Activated effector memory CD4-positive, alpha-beta T cell treated with Interleukin-2 at 50 U/mL for 16 hours (primary cell): Measurements from ENCODE around the gene GGCT.
"Not testable (repeated sequence)": the region's sequence is repeated elsewhere in the genome, so short reads cannot be mapped to it uniquely, and the experiment has no call there.

Experiments
- DNase-seq: peaks from one replicate; pipeline ENCODE4 v3.0.0-alpha.2; 2020

The GGCT gene

DNA sequence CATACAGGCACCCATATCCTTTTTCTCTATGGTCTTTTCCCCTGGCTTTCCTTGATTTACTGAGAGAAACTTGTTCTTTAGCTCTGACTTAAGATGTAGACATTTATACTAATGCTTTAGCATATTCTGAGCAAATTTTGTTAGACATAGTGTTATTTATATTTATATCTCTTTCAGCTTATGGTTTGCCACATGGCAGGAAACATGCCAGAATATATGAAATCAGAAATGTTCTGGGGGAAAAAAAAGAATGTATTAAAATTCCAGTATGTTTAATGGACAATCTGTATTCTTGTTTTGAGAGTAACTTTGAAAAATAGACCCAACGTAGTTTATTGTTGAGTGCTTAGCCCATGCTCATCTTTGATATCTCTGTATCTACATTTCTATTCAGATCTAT lies 10.1 kb upstream of the GGCT start:
- DNase-seq, result no peak

GRCh38 chr7:30514177-30514576 lies 9.5 kb upstream of the GGCT start:
- DNase-seq, result no peak

GRCh38 chr7:30513762-30514161 lies 9.1 kb upstream of the GGCT start:
- no peak for DNase-seq

DNA sequence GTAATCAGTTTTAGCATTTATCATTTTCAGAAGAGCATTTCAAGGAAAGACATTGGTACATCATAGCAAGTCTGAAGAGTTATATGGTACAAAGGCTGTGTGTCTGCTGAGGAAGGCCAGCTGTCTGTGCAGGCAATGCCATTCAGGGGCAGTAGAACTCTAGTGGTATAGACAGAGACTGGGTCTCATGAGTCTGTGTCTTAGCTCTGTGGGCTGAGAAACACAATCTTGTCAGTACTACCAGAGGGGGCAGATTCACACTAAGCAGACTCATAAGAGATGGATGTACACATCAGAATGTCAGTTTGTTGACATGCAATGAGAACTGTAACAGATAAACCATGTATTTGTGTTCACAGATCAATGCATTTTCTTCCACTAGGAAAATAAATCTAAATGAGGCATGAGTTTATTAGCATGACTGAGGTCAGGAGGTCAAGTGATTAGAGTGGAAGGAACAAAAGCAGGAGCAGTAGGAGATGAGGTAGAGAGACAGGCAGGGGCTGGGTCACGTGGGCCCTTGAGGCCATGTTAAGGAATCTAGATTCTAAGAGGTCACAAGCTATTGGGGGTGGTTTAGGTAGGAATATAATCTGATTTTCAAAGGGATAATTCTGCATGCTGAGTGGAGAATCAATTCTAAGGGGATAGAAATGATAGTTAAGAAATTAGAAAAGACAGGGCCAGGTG lies 7.5 kb upstream of the GGCT start:
- DNase-seq, result no peak

- DNase-seq, result no peak
These were observed 6.9 kb upstream of the GGCT start for GRCh38 chr7:30511494-30511893.

GRCh38 chr7:30510124-30511075 lies 5.8 kb upstream of the GGCT start:
- DNase-seq, result no peak

GRCh38 chr7:30509171-30509857 lies 4.7 kb upstream of the GGCT start:
- DNase-seq, result not testable (repeated sequence)

- not testable (repeated sequence) for DNase-seq
These were observed 2.8 kb upstream of the GGCT start for GRCh38 chr7:30507346-30507900.

DNA sequence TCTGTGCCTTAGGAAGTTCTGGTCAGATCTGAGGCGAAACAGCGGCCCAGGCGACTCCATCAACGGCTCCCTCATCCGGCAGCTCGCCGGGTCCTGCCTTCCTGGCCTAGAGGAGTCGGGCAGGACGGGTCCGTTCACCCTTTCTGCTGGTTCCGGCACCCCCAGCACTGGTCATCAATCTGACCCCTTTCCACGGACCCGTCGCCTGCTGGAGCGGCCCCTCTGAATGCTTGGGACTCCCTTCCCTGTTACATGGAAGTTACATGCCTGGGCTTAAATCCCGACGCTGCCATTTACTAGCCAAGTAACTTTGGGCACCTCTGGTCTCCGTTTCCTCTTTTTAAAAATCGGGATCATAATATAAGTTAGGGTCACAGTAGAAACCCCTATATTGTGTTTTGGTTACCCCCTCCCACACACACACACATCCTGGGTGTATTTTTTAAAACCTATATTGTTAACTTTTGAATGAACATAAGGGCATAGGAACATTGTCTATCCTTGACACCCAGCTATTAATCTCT lies 607 bp upstream of the GGCT start:
- DNase-seq, result no peak

GRCh38 chr7:30503274-30504212 lies 1.1 kb downstream of the GGCT start:
- DNase-seq, result no peak

- no peak for DNase-seq
These were observed 2.0 kb downstream of the GGCT start for GRCh38 chr7:30502470-30503251.

- no peak for DNase-seq
These were observed 3.4 kb downstream of the GGCT start for GRCh38 chr7:30501264-30501663.

DNA sequence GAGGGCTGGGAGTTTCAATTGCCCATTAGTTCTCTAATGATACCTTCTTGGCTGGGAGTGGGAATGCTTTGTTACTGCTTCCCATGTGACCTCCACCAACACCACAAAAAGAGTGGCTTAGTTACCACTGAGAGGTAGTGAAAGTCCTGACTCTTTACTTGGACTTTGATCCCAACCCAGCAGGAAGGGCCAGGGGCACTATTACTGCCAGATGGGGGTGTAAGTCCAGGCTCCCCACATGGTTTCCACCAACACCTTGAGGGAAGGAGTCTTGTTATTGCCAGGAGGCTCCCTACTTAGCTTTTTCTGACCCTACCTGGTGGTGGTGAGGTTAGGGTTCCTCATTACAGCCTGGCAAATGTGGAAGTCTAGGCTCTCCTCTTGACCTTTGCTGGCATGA lies 11.4 kb downstream of the GGCT start:
- DNase-seq, result no peak

DNA sequence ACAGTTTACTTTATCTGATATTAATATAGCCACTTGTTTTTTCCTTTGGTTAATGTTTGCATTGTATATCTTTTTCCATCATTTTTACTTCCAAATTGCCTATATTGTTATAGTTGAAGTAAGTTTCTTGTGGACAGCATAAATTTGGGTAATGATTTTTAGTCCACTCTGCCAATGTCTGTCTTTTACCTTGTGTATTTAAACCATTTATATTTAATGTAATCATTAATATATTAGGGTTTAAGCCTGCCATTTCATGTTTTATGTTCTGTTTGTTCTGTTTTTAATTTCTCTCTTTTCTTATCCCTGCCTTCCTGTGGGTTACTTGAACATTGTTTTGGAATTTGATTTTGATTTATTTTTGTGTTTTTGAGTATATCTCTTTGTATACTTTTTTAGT lies 13.2 kb downstream of the GGCT start:
- DNase-seq, result no peak

DNA sequence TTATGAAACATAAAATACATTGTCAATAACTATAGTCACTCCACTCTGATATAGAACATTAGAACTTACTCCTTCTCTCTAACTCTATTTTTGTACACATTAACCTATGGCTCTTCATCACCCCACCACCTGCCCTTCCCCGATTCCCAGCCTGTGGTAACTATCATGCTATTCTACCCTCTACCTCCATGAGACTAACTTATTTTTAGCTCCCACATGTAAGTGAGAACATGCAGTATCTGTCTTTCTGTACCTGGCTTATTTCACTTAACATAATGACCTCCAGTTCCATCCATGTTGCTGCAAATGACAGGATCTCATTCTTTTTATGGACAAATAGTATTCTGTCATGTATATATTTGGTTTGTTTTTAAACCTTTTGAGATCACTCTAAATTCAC lies 17.3 kb downstream of the GGCT start:
- no peak for DNase-seq

- DNase-seq, result no peak
These were observed 19.0 kb downstream of the GGCT start for GRCh38 chr7:30485667-30486066.

DNA sequence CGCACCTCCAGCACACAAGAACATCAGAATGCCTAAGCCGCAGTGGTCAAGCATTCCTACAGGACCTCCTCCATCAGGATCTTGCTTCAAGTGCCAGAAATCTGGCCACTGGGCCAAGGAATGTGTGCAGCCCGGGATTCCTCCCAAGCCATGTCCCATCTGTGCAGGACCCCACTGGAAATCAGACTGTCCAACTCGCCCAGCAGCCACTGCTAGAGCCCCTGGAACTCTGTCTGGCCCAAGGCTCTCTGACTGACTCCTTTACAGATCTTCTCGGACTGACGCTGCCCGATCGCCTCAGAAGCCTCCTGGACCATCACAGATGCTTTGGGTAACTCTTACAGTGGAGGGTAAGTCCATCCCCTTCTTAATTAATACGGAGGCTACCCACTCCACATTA lies 23.2 kb downstream of the GGCT start:
- not testable (repeated sequence) for DNase-seq

GRCh38 chr7:30479202-30480120 lies 25.2 kb downstream of the GGCT start:
- no peak for DNase-seq

GRCh38 chr7:30478349-30479201 lies 26.1 kb downstream of the GGCT start, which contains the start of gene NOD1:
TSS of gene NOD1 (minus strand) at chr7:30478784. CDS start at chr7:30456921, 21,863 bp downstream.
- peak; percentile 63 for DNase-seq
